ENCODE measurements around the gene TF.

The TF gene

DNA sequence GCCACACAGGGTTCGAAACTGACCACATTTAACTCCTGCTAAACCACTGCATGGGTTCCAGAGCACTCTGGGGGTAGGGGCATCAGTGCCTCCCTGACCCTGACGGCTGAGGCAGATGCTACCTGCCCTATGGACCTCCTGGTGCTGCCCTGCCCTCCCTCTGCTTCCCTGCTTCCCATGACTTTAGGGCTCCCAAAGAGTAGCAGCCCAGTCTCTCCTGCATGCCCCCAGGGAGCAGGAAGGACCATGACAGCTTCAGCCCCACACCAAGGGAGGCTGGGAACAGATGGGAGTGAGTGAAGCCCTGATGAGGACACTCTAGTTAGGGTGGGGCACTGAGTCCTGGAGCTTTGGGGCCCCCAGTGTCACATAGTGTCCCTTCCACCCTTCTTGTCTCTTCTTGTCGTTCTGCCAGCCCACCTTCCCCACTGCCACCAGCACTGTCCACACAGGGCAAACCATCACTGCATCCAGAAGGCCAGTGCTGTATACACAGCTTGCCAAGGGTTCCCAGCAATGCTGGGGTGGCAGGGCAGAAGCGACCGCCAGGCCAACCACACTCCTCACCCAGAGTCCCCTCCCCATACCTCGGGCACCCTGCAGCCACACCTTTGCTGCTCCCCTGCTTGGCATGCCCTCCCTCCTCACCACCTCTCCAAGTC is 90.4 kb downstream of the TF start:
- no peak for DNase-seq (ENCODE audit: low read depth)

DNA sequence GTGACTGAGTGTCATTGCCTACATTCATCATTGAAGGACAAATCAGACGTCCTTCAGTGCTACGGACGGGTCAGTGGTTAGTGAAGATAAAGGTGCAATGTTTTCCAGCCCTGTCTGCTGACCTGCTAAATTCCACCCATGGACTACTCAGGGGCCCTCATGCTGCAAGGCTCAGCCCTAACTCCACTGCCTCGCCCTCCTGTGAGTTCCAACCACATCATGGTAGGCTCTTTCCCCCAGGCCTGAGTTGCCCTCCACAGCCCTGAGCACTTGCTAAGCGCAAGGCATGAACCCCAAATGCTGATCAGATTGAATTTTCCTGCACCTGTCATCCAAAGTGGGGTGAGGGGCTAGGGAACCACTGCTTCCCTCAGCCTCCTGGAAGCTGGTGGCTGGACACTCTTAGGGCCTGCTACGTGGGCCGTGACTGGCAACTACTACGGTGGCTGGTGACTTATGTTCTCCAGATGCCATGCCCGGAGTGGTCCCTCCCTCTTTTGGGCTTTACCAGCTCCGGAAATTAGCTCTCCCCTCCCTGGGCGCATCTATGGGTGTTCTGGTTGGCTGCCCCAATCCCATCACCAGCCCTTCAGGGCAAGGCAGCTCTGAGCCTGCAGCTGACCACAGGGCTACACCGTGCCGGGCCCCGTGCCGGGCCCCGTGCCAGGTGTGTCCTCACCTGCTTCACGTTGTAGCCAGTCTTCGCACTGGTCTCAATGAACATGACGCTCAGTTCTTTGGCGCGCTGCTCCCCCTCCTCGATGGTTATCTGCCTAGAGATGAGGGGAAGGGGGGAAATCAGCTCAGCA is 91.5 kb downstream of the TF start:
- no peak for DNase-seq (ENCODE audit: low read depth)

DNA sequence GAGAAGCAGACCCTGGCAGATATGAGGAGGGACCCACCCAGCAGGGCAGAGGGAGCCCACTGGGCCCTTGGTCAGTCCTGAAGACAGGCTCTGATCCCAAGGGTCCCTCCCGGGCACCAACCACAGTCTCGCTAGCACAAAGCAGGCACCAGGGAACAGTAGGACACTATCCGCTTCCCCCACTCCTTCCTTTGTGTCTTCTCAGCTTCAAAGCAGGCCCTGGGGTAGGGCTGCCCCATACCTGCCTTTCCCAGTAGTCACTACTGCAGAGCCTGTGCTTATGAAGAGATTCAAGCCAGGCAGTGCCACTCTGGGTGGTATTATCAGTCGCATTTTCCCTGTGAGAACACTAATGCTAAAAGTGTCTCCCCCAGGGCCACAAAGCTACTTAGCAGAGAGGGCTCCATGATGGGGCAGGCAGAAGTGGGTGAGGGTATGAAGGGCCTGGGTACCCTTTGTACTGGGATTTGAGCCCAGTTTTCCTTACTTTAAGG is 92.2 kb downstream of the TF start:
- no peak for DNase-seq (ENCODE audit: low read depth)

DNA sequence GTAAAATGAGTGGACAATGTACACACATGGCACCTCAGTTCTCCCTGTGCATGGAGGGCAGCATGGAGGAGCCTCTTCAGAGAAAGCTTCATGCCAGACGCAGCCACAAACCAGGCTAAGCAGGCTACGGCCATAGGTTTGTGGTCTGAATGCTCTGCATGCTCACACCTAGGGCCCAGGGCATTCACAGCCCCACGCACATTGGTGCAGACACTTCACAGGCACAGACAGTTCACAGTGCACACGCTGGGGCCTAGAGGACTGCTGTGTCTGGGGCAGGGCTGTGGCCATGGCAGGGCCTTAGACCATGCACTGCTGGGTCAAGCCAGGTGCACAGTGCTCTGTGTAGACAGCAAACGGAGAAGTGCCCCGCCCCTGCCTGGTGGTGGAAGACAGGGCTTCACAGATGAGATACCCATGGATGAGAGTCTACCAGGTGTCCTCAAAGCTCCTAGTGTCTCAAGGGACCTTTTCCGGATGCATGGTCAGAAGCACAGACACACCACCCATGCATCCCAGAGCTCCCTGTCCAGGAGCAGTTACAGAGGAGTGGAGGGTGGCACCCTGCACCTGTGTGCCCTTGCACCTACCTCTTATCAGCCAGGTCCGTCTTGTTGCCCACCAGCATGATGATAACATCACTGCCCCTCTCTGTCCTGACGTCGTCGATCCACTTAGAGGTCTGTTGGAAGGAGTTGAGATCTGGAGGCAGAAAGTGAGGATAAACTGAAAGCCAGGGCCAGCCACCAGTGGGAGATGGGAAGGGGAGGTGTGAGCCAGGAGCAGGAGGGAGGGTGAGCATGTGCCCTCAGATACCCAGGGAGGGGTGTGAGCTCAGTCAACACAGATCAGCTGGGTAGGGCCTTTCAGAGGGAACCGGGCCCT is 93.0 kb downstream of the TF start:
- DNase-seq (ENCODE audit: low read depth): no peak

DNA sequence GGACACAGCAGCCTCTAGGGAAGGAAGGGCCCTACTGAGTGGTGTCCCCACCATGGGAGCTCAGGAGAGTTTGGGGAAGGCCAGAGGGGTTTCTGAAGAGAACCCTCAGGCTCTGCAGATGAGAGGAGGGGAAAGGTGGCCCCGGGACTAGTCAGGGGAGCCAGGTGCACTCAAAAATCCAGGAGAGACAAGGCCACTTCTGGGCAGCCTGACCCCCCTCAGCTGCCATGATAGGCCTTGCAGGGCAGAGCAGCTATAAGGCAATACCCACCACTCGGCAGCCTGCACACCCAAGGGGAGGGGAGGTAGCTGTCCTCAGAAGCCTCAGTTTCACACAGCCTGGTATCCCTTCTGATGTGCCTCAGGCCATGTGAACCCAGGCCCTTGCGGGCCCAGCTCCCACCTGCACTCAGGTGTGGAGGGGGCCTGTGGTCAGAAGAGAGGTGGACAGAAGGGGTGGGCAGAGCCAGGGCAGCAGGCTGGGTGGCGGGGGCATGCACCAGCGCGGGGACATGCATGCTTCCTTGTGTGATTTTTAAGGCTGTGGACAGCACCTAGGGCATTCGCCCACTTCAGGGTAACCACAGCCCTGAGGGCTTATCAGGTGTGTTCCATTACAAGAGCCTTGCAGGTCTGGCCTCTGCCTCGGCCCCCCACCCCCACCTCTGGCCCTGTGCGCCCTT is 94.0 kb downstream of the TF start:
- no peak for DNase-seq (ENCODE audit: low read depth)

DNA sequence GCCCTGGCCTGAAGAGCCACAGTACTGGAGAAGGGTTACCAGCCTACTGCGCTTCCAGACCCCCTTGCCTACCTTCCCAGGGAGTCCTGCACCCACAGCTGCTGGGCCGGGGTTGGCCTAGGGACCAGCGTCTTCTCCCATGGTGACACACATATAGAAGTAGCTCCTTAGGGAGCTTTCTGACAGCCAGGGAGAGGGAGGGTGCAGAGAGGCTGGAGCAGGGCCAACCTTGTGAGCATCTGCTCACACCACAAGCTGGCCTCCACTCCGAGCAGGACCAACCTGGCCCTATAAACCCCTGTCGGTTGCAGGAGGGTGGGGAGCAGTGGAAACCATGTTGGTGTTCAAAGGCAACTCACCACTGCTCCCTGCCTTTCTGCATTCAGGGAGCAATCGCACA is 94.6 kb downstream of the TF start:
- no peak for DNase-seq (ENCODE audit: low read depth)

DNA sequence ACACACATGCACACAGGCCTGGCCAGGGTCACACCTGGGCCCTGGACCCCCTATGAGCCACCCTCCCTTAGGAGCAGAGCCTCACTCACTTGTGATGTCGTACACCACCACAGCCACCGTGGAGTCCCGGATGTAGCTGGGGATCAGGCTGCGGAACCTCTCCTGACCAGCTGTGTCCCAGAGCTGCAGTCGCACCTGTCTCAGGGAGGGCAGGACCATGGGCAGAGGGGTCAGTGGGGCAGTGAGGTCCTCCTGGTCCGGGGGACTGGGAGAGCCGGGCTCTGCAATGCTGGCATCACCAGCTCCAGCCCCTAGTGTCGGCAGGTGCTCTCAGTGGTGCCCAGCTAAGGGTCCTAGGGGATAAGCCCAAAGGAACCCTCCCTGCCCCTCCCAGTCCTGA is 95.0 kb downstream of the TF start:
- DNase-seq (ENCODE audit: low read depth): no peak

DNA sequence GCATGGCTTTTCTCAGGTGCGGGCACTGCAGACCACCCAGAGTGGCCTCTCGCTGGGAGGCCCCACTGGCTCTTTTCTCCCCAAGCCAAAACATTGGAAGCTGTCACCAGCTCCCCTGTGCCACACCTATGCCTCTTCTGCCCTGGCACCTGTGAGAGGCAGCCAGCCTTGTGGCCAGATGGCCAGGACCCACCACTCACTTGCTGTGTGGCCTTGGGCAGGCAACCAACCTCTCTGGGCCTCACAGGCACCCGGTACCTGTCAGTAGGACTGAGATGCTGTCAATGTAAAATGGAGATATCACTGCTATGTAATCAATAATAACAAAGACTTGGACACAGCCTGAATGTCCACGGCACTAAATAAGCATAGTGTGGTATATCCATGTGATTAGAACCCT is 96.0 kb downstream of the TF start:
- no peak for DNase-seq (ENCODE audit: low read depth)

DNA sequence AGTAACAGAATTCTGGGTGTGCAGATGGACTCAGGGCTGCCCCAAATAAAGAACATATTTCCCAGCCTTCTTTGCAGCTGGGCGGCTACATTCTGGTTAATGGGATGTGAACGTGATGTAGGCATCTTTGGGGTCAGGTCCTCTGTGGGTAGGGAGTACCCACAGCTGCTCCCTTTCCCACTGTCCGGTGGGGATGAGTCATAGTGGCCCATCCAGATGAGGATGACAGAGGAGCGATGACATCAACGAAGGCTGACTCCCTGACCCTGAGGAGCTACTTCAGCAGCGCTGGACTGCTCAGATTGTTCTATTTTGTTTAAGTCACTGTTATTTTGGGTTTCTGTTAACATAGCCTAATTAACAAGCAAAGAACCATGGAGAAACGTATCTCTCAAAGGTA is 97.4 kb downstream of the TF start:
- peak; percentile 26 for DNase-seq (ENCODE audit: low read depth)

DNA sequence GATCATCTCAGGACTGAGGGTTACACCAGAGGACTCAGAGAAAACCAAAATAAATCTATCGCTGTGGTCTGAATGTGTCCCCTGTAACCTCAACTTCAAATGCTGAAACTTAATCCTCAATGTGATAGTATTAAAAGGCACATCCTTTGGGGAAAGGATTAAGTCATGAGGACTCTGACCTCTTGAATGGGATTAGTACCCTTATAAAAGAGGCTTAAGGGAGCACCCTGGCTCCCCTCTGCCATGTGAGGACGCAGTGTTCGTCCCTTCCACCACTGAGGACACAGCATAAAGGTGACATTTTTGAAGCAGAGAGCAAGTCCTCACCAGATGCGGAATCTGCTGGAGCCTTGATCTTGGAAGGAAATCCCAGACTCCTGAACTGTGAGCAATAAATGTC is 98.9 kb downstream of the TF start:
- DNase-seq (ENCODE audit: low read depth): no peak
